ACC112 (cell line): ENCODE results near the gene POLD1.

Experiments used
- H2AFZ ChIP-seq: fragments of 200-600 bp; sonication (generic); one replicate; pipeline ENCODE4 v1.6.0; 2017; ENCODE audit warnings: antibody characterized with exemption, low read length; ENCODE audit not compliant: unreplicated experiment
- H3K27ac ChIP-seq: fragments of 200-600 bp; sonication (generic); 2 replicates; pipeline ENCODE4 v1.5.1; 2014; ENCODE audit warnings: low read depth, mild to moderate bottlenecking, antibody characterized with exemption, low read length, moderate library complexity
- H3K27me3 ChIP-seq: fragments of 200-600 bp; sonication (generic); 2 replicates; pipeline ENCODE4 v1.6.1; 2014; ENCODE audit warnings: mild to moderate bottlenecking, antibody characterized with exemption, low read length, moderate library complexity, mixed read lengths; ENCODE audit not compliant: insufficient read depth
- H3K36me3 ChIP-seq: fragments of 200-600 bp; sonication (generic); 2 replicates; pipeline ENCODE4 v1.6.1; 2016; ENCODE audit warnings: mild to moderate bottlenecking, antibody characterized with exemption, low read length, moderate library complexity, mixed read lengths; ENCODE audit not compliant: insufficient read depth
- H3K4me1 ChIP-seq: fragments of 200-600 bp; sonication (generic); one replicate; pipeline ENCODE4 v1.6.1; 2016; ENCODE audit warnings: low read length, mixed read lengths; ENCODE audit not compliant: insufficient read depth, unreplicated experiment, control insufficient read depth
- H3K4me3 ChIP-seq: fragments of 200-600 bp; sonication (generic); 2 replicates; pipeline ENCODE4 v1.5.1; 2014; ENCODE audit warnings: mild to moderate bottlenecking, low read depth, low read length
- H3K79me2 ChIP-seq: fragments of 200-600 bp; sonication (generic); one replicate; pipeline ENCODE4 v1.6.0; 2016; ENCODE audit warnings: low read length; ENCODE audit not compliant: control insufficient read depth, unreplicated experiment, insufficient read depth

Gene POLD1

DNA sequence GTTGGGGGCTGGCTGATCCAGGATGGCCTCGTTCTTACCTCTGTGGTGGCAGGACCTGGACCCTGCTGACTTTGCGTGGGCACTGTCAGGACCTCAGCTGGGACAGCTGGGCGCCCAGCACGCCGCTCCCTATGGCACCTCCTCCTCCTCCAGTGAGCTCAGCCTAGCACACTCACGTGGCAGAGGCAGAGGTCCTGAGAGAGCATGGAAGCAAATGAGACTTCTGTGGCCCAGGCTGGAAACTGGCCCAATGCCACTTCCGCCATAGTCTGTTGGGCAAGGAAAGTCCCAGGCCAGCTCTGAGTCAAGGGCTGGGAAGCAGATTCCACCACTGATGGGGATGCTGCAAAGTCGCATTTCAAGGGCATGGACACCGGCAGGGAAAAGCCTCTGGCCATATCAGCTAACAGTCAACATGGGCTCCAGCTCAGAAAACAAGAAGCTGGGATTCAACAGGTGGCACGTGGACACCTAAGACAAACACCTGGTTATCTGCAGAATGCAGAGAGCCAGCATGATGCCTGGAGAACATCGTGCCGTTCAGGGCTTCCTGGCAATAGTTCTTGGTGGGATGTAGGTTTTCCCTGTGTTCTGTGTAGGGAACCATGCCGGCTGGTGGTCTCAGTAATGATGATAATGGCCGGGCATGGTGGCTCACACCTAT lies 65.2 kb downstream of the POLD1 start:
- H3K4me3 ChIP-seq, result no peak overlapping the region
- H3K27me3 ChIP-seq, result no peaks in the 10 kb centered on the region
- H2AFZ ChIP-seq, result no peak overlapping the region

GRCh38 chr19:50450369-50451222 lies 66.4 kb downstream of the POLD1 start:
- no peaks in the 10 kb centered on the region for H3K36me3 ChIP-seq
- H3K79me2 ChIP-seq, result no peaks in the 10 kb centered on the region
- no peak overlapping the region for H3K4me3 ChIP-seq
- H3K27me3 ChIP-seq, result no peaks in the 10 kb centered on the region
- no peak overlapping the region for H3K27ac ChIP-seq
- no peaks in the 10 kb centered on the region for H3K4me1 ChIP-seq
- H2AFZ ChIP-seq, result no peak overlapping the region

More for the DNA sequence above, 65.2 kb downstream of the POLD1 start:
- Histone ChIP-seq H3K4me1 (no peaks in the 10 kb centered on the region), H3K27ac (no peak overlapping the region), H3K36me3 (no peaks in the 10 kb centered on the region), H3K79me2 (no peaks in the 10 kb centered on the region)

DNA sequence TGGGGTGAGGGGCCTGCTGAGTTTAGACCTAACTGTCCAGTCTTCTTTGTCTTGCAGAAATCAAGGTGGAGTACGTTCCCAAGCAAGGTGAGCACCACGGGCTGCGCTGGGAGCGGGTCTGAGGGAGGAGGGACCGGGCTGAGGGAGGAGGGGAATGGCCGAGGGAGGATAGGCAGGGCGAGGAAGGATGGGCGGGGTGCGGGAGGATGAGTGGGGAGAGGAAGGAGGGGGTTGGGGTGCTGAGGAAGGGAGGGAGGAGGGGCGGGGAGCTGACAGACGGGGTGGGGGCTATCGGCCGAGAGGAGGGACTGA lies 67.0 kb downstream of the POLD1 start:
- Histone ChIP-seq H3K79me2 (no peaks in the 10 kb centered on the region), H3K36me3 (no peaks in the 10 kb centered on the region), H2AFZ (no peak overlapping the region), H3K27me3 (no peaks in the 10 kb centered on the region), H3K4me3 (no peak overlapping the region), H3K27ac (no peak overlapping the region), H3K4me1 (no peaks in the 10 kb centered on the region)

DNA sequence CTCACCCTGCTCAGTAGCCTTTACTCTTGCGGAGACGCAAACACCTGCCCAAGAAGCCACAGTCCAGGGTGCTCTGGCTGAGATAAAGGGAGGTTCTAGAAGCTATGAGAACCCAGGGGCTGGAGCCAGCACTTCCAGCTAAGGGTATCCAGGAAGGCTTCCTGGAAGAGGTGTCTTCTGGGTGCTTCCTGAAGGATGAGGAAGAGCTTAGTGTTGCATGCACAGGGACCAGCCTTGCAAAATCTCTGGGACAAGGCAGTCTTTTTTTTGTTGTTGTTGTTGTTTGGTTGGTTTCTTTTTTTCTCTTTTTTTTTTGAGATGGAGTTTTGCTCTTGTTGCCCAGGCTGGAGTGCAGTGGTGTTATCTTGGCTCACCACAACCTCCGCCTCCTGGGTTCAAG lies 69.1 kb downstream of the POLD1 start:
- Histone ChIP-seq H3K79me2 (no peaks in the 10 kb centered on the region), H3K27ac (no peak overlapping the region), H3K4me3 (no peak overlapping the region), H3K4me1 (no peaks in the 10 kb centered on the region), H2AFZ (no peak overlapping the region), H3K36me3 (no peaks in the 10 kb centered on the region), H3K27me3 (0 out of 2 replicates have a peak, but pooled peaks cover 5% of the 10 kb centered on the region)

DNA sequence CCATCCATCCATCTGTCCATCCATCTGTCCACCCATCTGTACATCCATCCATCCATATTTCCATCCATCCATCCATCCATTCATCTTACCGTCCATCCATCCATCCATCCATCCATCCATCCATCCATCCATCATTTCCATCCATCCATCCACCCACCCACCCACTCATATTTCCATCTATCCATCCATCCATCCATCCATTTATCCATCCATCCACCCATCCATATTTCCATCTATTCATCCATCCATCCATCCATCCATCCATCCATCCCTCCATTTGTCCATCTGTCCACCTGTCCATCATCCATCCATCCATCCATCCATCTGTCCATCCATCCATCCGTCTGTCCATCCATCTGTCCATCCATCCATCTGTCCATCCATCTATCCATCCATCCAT lies 71.8 kb downstream of the POLD1 start:
- Histone ChIP-seq H3K27ac (no peak overlapping the region), H3K36me3 (no peaks in the 10 kb centered on the region), H3K27me3 (peaks cover 10% of the 10 kb centered on the region; the same call in 1 of the 2 replicates), H3K4me3 (no peak overlapping the region), H2AFZ (no peak overlapping the region), H3K4me1 (peaks cover 3% of the 10 kb centered on the region), H3K79me2 (no peaks in the 10 kb centered on the region)

- peaks cover 10% of the 10 kb centered on the region; the same call in 1 of the 2 replicates for H3K27me3 ChIP-seq
- H3K27ac ChIP-seq, result no peak overlapping the region
- H3K4me3 ChIP-seq, result no peak overlapping the region
- H3K36me3 ChIP-seq, result no peaks in the 10 kb centered on the region
- H3K4me1 ChIP-seq, result peaks cover 3% of the 10 kb centered on the region
- no peaks in the 10 kb centered on the region for H3K79me2 ChIP-seq
- H2AFZ ChIP-seq, result no peak overlapping the region
These were observed 73.2 kb downstream of the POLD1 start for GRCh38 chr19:50457300-50457699.

DNA sequence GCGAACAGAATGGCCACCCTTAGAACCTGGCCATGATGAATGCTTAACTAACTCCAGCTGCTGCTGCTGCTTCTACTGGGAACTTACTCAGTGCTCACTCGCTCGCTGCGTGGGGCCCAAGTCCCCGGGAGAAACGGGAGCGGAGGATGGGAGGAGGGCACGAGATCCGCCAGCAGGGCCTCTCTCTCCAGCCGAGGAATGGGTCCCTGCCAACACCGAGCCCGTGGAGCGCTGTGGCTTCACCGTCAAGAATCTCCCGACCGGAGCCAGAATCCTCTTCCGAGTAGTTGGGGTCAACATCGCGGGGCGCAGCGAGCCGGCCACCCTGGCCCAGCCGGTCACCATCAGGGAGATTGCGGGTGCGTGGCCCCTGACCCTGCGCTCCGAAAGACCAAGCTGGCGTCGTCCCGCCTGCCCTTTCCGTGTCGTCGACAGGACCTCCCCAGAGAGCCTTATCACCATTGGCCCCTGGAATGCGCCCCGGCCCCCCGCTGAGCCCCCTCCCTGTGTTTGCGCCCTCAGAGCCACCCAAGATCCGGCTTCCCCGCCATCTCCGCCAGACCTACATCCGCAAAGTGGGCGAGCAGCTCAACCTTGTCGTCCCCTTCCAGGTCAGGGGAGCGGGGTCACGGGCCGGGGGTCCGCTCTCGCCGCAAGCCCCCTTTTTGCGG lies 74.4 kb downstream of the POLD1 start:
- peaks cover 3% of the 10 kb centered on the region for H3K4me1 ChIP-seq
- H2AFZ ChIP-seq, result no peak overlapping the region
- H3K27me3 ChIP-seq, result peaks cover 10% of the 10 kb centered on the region; the same call in 1 of the 2 replicates
- no peak overlapping the region for H3K27ac ChIP-seq
- no peaks in the 10 kb centered on the region for H3K36me3 ChIP-seq
- 0 out of 2 replicates have a peak overlapping the region, but pooled peaks have one; percentile 25 for H3K4me3 ChIP-seq
- no peaks in the 10 kb centered on the region for H3K79me2 ChIP-seq

GRCh38 chr19:50459067-50459456 lies 74.9 kb downstream of the POLD1 start:
- H3K4me1 ChIP-seq, result peaks cover 3% of the 10 kb centered on the region
- H3K4me3 ChIP-seq, result no peak overlapping the region
- no peaks in the 10 kb centered on the region for H3K36me3 ChIP-seq
- H3K27ac ChIP-seq, result no peak overlapping the region
- H2AFZ ChIP-seq, result no peak overlapping the region
- no peaks in the 10 kb centered on the region for H3K79me2 ChIP-seq
- peaks cover 10% of the 10 kb centered on the region; the same call in 1 of the 2 replicates for H3K27me3 ChIP-seq

DNA sequence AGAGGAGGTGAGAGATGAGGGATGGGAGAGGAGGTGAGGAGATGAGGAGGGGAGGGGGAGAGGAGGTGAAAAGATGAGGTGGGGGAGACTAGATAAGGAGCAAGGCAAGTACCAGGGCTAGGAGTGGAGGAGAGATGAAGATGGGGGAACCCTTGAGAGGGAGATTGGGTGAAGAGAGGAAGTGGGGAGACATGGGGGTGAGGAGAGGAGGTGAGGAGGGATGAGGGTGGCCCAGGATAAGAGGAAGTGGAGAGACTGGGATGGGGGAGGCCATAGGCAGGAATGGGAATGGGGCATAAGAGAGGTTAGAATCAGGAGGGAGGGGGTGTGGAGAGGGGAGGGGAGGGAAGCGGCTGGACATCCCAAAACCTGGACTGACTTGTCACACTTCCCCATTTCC lies 75.5 kb downstream of the POLD1 start:
- Histone ChIP-seq H3K27ac (no peak overlapping the region), H3K4me1 (peaks cover 3% of the 10 kb centered on the region), H3K4me3 (no peak overlapping the region), H3K79me2 (no peaks in the 10 kb centered on the region), H2AFZ (no peak overlapping the region), H3K27me3 (peaks cover 10% of the 10 kb centered on the region; the same call in 1 of the 2 replicates), H3K36me3 (no peaks in the 10 kb centered on the region)

GRCh38 chr19:50460161-50460765 lies 76.1 kb downstream of the POLD1 start:
- H2AFZ ChIP-seq, result no peak overlapping the region
- H3K36me3 ChIP-seq, result no peaks in the 10 kb centered on the region
- peaks cover 10% of the 10 kb centered on the region; the same call in 1 of the 2 replicates for H3K27me3 ChIP-seq
- no peak overlapping the region for H3K4me3 ChIP-seq
- no peaks in the 10 kb centered on the region for H3K79me2 ChIP-seq
- H3K4me1 ChIP-seq, result peaks cover 3% of the 10 kb centered on the region
- H3K27ac ChIP-seq, result no peak overlapping the region
